ENCODE results near the gene RALB.

- TF ChIP-seq ZNF280D (tag by site-specific recombination; IDR thresholded peaks at IDR 0.05) (no peak), ZSCAN23 (tag by site-specific recombination; IDR thresholded peaks at IDR 0.05) (no peak), ZSCAN16 (tag by site-specific recombination; IDR thresholded peaks at IDR 0.05) (no peak), ZNF24 (tag by site-specific recombination; IDR thresholded peaks at IDR 0.05) (no peak), SP2 (tag by site-specific recombination; IDR thresholded peaks at IDR 0.05) (no peak), ZBTB11 (tag by site-specific recombination; conservative IDR thresholded peaks at IDR 0.05; ENCODE audit: low read depth) (no peak), AEBP2 (tag by site-specific recombination; IDR thresholded peaks at IDR 0.05; ENCODE audit: borderline replicate concordance) (no peak), ZNF510 (tag by site-specific recombination; IDR thresholded peaks at IDR 0.05; ENCODE audit: insufficient replicate concordance) (no peak), ZNF138 (tag by site-specific recombination; IDR thresholded peaks at IDR 0.05; ENCODE audit: borderline replicate concordance) (no peak), ZNF221 (tag by site-specific recombination; IDR thresholded peaks at IDR 0.05; ENCODE audit: borderline replicate concordance) (no peak), ZNF416 (tag by site-specific recombination; IDR thresholded peaks at IDR 0.05) (no peak)
- TF ChIP-seq, protein P1, sequence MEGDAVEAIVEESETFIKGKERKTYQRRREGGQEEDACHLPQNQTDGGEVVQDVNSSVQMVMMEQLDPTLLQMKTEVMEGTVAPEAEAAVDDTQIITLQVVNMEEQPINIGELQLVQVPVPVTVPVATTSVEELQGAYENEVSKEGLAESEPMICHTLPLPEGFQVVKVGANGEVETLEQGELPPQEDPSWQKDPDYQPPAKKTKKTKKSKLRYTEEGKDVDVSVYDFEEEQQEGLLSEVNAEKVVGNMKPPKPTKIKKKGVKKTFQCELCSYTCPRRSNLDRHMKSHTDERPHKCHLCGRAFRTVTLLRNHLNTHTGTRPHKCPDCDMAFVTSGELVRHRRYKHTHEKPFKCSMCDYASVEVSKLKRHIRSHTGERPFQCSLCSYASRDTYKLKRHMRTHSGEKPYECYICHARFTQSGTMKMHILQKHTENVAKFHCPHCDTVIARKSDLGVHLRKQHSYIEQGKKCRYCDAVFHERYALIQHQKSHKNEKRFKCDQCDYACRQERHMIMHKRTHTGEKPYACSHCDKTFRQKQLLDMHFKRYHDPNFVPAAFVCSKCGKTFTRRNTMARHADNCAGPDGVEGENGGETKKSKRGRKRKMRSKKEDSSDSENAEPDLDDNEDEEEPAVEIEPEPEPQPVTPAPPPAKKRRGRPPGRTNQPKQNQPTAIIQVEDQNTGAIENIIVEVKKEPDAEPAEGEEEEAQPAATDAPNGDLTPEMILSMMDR (tag by site-specific recombination; IDR thresholded peaks at IDR 0.05) = no peak
- TF ChIP-seq, protein P2, sequence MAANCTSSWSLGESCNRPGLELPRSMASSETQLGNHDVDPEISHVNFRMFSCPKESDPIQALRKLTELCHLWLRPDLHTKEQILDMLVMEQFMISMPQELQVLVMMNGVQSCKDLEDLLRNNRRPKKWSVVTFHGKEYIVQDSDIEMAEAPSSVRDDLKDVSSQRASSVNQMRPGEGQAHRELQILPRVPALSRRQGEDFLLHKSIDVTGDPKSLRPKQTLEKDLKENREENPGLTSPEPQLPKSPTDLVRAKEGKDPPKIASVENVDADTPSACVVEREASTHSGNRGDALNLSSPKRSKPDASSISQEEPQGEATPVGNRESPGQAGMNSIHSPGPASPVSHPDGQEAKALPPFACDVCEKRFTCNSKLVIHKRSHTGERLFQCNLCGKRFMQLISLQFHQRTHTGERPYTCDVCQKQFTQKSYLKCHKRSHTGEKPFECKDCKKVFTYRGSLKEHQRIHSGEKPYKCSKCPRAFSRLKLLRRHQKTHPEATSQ (tag by site-specific recombination; IDR thresholded peaks at IDR 0.05) = no peak
Observed at GRCh38 chr2:120316071-120316470, 63.4 kb downstream of the RALB start.

Measured in HEK293 (cell line).